Measurements from ENCODE around the gene ST6GAL2.

The ST6GAL2 gene, protein sequence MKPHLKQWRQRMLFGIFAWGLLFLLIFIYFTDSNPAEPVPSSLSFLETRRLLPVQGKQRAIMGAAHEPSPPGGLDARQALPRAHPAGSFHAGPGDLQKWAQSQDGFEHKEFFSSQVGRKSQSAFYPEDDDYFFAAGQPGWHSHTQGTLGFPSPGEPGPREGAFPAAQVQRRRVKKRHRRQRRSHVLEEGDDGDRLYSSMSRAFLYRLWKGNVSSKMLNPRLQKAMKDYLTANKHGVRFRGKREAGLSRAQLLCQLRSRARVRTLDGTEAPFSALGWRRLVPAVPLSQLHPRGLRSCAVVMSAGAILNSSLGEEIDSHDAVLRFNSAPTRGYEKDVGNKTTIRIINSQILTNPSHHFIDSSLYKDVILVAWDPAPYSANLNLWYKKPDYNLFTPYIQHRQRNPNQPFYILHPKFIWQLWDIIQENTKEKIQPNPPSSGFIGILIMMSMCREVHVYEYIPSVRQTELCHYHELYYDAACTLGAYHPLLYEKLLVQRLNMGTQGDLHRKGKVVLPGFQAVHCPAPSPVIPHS

DNA sequence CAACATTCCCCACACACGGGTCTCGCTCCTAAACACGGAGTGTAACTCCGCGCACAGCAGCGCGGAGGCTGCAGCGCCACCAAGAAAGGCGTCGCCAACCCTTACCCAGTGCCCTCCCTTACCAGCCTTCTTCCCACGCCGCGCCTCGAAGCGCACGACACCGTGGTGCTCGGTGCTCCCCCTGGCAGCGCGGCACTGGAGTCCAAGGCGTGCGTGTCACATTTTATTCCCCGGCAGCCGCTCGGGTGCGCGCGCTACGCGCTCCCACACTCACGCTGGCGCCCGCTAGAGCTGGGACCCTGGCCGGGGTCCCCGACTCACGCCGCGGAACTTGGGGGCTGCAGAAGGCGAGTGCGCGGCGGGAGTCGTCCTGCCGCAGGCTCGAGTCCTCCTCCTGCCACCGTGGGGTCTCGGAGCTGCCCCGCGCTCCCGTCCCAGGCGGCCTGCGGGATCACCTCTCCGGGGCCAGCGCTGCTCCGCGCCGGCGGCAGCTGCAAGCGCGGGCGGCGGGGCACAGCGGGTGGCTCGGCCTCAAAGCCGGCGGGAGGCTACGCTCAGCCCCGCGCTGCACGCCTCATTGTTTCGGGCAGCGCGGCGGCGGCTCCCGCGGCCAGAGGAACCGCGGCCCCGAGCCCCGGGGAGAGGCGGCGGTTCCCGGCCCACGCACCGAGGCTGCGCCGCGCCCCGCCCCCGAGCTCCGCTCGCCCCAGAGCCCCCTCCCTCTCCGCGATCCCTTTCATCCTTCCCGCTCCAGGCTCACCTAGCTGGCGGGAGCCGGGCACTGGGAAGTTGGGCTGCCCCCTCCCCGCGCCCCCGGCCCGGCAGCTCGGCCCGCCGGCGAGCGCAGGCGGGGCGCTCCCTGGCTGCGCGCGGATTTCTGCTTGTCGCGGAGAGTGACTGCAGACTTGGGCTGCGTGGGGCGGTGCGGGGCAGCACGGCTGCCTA is at the start of gene ST6GAL2:
Gene ST6GAL2, minus strand, starts transcription at position 197 of the 945 bp plus-strand sequence. CDS start 42,190 bp downstream, outside the sequence.
- DNase-seq: peak; percentile 14

DNA sequence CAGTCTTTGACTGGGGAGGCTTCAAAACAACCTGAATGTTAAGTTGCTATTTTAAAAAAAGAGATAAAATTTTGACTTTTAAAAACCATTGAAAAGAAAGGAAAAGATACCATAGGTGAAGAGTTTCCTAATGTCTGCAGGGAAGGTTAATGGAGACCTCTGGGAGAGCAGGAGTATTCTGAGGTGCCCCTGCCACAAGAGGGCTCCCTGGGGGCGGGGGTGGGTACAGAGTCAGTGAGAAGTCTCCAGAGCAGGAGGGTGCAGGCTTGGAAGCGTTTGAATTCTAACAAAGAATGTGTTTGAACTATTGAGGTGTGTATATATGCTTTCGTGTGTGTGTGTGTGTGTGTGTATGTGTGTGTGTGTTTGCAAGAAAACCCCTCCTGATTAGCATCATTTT is 46.7 kb upstream of the ST6GAL2 start:
- no peak for DNase-seq

DNA sequence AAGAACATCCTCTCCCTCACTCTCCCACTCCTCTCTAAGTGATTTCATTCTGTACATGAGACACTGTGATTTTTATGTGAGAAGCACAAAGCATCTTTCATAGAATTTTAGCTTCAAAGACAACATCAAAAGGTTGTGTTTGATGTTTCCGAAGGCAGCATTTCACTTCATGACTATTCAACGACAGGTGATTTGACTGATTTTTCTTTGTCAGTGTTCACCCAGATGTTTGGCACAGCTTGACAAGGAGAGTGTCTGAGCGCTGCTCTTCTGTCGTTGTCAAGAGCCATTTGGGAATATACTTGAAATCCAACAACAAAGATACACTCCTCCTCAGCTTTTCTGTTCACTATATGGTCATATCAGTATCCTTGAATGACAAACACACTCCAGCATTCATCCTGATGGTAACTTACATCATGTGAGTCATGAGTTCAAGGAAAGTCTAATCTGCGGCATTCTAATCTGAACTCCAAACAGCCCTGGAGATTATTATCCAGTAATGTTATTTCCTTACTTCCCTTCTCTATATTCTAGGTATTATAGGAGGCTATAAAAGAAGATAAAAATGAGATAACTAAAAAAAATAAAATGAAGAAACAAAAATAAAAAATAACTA is 45.9 kb upstream of the ST6GAL2 start:
- DNase-seq: peak; percentile 7

DNA sequence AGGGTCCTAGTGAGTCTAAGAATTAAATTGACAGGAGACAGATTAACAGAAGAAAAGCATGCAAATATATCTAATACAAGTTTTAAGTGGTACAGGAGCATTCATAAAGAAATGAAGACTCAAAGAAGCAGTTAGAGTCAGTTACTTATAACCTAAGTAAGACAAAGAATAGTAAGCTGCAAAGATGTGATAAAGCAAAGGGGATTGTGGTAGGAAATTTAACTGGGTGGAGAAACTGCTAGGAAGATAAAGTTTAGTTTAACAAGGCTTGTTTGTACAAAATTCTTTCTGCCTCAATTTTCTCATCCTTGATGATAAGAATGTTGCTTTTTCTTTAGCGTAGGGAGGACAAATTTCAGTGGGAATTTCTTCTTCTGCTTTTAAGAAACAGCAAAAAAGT is 35.5 kb upstream of the ST6GAL2 start:
- no peak for DNase-seq

DNA sequence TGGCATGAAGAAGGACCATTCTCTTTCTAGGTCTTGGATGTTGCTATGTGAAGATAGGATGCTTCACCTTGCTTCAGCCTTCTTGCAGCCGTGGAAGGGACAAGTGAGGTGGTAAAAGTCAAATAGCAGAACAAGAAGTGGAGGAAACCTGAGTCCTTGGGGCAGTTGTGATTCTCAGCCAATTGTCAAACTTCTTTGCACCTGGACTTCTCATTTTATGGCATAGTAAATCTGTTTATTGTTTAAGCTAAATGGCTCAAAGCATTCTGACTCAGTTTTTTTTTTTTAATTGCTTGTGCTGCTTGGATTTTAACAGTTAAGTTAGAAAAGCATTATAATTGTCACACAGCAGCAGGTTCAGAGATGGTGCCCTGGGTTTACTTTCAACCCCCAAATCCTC is 33.0 kb upstream of the ST6GAL2 start:
- no peak for DNase-seq

DNA sequence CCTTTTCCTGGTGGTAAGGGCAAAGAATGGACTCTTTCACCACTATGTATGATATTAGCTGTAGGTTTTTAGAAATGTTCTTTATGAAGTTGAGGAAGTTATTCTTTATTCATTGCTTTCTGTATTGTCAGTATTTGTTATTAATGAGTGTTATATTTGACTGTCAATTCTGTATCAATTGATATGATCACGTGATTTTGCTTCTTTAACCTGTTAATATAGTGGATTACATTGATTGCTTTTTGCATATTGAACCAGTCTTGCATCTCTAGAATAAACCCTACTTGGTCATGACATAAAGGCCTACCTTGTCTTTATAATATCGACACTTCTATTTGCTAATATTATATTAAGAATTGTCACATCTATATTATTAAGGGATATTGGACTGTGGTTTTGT is 18.3 kb upstream of the ST6GAL2 start:
- DNase-seq: no peak

DNA sequence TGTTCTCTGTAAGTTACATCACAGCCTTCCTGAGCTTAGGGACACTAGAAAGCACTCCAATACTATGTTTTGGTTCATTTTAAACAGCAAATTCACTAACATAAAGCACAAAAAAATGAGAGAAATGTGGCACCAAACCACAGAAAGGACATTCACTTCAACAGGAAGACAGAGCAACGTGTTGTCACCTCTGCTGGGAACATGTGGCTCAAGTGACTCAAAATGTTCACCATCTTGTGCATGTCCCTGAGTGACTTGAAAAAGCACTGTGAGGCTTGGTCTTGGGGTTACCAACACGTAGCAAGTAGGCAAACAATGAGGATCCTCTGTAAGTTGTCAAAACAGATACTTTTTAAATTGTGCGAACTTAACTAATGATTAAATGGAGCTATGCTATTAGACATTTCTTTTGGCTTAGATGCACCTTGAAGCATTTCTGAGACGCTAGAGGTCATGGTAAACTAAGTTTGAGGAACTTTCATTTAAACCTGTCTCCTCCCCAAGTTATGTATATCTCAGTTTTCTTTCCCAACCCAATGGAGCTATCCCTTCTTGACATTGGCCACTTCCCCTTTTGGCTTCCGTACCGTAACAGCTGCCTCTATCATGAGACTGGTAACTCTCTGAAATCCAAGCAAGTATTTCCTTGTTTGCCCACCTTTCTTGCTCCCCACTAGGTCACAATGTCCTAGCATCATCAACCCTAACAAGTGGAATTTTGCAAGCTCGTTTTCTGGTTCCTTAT is 14.0 kb upstream of the ST6GAL2 start:
- DNase-seq: no peak

DNA sequence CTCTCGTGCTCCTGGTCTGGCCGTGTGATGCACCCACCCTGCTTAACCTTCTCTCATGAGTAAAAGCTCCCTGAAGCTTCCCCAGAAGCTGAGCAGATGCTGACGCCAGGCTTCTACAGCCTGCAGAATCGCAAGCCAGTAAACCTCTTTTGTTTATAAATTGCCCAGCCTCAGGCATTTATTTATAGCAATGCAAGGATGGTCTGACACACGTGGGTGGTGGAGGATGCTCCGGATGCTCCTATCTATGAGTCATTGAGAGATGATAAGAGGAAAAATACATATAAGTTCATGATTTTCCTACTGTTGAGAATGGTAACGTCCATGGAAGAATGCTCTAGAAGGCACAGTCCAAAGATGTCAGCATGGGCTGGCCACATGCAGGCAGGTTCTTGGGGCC is 8.6 kb upstream of the ST6GAL2 start:
- no peak for DNase-seq

DNA sequence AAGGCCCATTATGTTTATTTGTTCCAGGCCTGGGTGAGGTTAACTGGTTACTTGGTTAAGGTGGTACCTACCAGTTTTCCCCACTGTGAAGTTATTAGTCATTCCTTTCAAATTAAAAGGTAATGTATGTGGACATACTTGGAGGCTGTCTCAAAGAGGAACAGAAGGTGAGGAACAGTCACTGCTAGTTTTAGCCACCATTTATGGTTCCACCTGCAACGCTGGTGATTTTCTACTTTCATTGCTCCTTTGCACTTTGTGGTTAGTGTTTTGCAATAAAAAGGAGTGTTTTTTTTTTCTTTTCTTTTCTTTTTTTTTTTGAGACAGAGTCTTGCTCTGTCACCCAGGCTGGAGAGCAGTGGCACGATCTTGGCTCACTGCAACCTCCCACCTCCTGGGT is 6.1 kb upstream of the ST6GAL2 start:
- DNase-seq: no peak

DNA sequence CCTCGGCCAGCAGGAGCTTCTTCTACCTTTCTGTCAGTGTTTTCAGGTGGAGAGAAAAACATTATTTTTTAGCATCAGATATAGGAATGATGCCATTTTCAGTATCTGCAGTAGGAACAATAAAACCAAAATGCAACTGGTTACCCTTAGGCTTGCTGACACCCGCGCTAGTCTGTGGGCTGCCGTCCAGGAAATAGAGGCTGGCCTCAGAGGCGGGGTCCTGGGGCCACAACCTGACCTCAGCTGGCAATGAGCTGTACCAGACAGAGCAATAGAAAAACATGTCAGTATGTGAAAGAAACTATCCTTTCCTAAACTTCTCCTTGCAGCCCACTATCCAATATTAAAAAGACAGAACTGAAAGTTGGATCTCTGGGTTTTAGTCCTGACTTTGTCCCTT is 4.6 kb upstream of the ST6GAL2 start:
- no peak for DNase-seq

DNA sequence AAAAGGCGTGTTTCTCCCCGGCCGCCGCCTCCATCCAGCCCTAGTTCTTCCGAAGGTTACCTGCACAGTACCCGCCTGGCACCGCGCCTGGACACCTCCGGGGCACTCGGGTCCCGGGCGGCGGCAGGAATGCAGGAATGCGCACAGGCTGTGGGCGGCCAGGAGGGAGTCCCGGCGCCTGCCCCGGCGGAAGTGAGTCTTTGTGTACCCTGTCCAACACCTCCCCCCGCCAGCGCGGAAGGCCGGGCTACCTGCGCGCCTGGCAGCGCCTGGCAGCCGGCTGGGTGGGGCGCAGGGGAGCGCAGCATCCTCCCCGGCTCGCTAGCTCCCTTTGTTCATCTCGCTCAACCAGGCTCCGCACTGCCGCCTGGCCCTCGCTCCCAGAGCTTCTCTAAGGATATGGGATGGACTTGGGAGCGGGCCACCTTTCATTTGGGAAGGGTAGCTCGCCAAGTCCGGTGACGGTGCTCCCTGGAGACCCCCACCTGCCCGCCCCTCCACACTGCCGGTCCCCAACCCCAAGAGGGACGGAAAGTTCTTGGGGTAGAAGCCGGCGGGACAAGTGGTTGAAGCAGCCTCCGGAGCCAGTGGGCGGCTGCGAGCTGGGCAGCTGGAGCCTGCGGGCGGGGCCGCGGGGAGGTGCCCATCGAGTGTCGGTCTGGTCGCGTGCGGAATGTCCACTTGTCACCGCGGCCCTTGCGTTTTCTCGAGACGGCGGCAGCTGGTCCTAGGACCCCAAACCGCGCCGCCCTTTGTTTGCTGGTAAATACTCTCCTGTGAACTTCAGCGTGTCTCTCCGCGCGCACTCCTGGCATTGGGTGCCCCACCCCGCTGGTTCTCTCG is 1.2 kb upstream of the ST6GAL2 start:
- DNase-seq: peak; percentile 40

DNA sequence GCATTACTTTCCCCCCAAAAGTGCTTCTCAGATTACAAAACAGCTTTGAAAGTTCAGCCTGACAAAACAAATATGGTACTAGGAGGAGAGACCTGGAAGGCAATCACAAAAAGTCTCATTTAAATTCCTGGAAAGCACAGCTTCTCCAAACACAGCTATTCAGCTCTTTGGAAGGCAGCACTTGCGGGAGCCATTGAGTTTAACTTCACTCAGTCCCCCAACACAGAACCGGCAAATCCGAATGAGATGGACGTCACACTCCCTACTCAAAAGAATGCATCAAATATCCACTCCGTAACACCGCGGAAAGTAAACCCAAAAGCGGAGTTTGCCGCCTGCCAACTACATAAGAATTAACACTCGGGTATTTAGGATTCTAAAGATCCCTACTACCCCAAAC is 638 bp downstream of the ST6GAL2 start:
- no peak for DNase-seq

DNA sequence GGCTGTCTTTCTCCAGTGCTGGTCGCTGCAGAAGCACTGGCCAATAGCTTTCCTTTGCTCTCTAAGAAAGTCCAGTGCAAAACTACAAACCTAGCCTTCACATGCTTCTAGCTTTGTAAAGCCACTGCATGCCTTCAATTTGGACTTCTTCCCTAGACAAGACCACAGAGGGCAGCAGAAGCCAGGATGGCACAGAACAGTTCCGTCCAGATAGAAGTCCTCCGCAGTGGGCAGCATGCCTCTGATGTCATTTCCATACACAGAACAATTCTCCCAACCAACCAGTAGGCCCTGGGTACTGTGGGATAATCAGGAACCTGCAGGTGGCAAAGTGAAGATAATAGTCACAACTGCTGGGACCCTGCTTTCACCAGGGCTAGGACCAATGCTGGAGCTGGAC is 3.3 kb downstream of the ST6GAL2 start:
- DNase-seq: no peak

DNA sequence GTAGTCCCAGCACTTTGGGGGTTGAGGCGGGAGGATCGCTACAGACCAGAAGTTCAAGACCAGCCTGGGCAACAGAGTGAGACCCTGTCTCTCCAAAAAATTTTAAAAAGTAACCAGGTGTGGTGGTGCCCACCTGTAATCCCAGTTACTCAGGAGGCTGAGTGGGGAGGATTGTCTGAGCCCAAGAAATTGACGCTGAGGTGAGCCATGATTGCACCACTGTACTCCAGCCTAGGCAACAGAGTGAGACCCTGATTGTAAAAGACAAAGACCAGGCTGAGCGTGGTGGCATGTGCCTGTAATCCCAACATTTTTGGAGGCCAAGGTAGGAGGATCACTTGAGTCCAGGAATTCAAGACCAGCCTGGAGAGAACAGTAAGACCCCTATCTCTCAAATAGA is 7.8 kb downstream of the ST6GAL2 start:
- DNase-seq: no peak

DNA sequence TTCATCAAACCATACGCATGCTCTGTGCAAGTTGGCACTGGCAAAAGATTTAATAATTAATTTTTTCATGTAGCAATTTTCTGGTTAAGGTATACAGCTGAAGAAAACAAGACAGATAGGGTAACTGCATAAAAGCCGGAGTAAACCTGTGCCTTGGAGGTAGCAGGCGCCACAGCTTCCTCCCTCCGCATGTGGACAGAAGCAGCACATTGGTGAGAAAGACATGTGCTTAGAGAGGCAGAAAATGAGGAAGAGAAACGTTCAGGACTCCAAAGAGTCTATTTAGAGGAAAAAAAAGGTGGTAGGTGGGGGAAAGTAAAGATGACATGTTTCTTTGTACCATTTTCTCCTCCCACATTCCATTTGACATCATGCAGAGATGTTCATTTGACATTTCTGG is 9.3 kb downstream of the ST6GAL2 start:
- DNase-seq: no peak

DNA sequence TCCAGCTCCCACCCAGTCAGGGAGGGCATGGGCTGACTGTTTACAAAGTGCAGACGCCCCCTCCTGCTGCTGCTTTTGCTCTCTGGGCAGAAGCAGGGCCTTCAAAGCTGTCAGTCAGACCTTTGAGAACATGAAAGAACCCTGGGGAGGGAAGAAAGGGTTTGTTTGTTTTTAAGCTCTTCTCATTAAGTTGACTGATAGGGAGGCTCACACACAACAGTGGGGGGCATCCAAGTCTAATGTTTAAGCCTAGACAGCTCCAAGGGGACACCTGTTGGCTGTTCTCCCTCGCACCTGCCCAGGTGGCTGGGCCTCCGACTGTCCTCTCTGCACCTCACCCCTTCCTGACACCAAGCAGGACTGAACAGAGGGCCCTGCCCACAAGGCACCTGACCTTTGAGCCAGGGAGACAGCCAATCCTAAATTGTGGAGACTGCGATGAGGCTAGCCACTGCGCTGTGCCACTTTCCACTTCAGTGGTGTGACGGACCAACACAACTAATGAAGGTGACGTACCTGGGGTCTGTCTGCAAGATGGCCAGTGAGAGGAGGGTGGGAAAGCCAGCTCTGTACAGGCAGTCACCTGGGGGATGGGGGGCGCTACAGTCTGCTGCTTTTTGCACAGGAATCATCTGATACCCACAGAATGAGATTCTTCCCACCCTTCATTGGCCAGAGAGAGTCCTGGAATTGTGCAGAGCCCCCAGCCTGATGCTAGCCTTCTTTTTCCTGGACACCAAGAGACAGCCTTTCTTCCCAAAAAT is 16.3 kb downstream of the ST6GAL2 start:
- DNase-seq: no peak

DNA sequence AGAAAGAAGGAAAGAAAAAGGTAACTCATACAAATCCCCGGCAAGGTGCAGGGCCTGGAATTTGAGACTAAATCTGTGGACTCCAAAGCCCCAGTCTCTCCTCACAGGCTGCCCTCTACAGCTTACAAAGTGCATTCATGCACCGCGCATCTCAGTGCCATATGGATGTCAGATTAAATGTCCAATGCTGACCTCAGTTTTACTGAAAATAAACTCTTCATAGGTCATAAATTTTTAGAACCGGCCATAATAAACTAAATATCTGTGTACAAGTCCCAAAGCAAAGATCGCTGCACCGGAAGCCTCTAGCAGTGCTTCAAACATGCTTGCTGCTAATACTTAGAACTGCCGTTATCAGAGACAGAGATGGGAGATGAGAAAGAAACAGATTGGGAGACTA is 17.7 kb downstream of the ST6GAL2 start:
- no peak for DNase-seq

DNA sequence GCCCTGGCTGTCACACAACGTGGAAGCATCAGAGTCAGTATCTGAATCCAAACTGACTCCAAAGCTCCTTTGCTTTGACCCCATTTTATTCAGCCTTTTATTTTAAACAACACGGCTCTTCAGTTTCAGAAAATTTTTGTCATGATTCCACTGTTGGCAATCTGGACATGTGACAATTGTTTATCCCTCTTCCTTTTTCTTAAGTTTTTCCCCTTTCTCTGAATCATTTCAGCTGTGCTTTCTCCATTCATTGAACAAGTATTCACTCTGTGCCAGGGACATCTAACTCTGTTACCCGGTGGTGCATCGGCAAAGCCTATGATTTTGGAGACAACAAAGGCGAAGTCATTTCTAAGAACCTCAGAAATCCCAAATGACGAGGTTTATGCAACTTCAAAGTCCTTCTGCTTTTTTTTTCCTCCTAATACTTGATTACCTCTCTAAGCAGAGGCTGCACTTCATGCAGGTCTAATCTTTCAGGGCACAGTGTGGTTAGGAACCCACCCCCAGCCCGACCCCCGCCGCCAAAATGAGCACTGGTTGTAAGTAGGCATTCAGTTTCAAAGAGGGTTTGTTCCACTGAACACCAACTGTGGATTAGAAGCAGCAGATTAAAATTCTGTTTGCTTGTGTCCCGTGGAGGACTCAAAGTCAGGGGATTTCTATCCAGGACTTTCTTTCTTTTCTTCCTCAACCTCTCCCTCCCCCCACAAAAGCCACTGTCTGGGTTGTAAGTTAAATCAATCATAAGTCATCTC is 18.6 kb downstream of the ST6GAL2 start:
- no peak for DNase-seq

DNA sequence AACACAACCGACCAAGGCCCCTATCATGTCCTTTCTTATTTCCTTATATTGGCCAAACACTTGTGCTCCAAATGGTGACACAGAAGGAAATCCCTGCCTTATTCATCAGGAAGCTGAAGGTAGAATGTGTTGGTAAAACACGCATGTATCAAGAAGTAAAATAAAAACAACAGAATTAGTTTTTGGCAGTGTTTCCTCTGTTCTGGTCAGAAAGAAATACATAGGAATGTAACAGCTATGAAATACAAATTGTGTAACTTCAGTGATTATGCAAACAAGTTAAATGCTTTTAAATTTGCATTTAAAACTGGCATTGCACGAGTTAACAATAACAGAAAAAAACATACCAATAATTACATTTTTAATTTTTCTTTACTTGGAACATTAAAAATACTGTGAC is 19.3 kb downstream of the ST6GAL2 start:
- DNase-seq: no peak

DNA sequence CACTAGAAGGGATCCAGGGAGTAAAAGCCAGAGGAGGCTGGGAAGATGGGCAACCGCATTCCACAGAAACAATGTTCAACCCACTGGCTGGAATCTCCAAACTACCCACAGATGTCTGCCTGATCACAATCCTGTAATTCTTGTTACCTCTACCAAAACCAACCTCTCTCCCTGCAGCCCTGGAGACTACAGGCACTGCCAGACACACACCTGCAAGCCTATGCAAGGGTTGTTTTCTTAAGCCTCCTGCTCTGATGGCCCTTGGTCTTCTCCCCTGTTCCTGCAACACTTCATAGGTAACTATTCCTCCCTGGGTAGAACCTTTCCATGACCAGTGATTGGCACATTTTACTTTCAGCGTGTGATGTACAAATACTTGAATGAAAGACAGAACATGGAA is 21.9 kb downstream of the ST6GAL2 start:
- DNase-seq: no peak
